Coronary artery (tissue), 2 donors: Measurements from ENCODE around the gene GALNT18.

ENCODE experiments used
- DNase-seq: peaks from one replicate; pipeline ENCODE4 v3.0.0-alpha.2; 2017; ENCODE audit warnings: low spot score
- H3K27ac ChIP-seq, 2 donors: fragments of 200-600 bp; sonication (generic); one replicate each; pipeline ENCODE4 v1.5.1; 2016 to 2019
- H3K4me3 ChIP-seq: fragments of 200-600 bp; sonication (generic); 2 replicates; pipeline ENCODE4 v1.5.1; 2016; ENCODE audit warnings: mild to moderate bottlenecking, moderate library complexity
- TF ChIP-seq, protein P1 (sequence below): fragments of 200-600 bp; sonication (generic); IDR thresholded peaks from one replicate; pipeline ENCODE4 v1.5.1; 2019; ENCODE audit warnings: antibody characterized with exemption

The GALNT18 gene

DNA sequence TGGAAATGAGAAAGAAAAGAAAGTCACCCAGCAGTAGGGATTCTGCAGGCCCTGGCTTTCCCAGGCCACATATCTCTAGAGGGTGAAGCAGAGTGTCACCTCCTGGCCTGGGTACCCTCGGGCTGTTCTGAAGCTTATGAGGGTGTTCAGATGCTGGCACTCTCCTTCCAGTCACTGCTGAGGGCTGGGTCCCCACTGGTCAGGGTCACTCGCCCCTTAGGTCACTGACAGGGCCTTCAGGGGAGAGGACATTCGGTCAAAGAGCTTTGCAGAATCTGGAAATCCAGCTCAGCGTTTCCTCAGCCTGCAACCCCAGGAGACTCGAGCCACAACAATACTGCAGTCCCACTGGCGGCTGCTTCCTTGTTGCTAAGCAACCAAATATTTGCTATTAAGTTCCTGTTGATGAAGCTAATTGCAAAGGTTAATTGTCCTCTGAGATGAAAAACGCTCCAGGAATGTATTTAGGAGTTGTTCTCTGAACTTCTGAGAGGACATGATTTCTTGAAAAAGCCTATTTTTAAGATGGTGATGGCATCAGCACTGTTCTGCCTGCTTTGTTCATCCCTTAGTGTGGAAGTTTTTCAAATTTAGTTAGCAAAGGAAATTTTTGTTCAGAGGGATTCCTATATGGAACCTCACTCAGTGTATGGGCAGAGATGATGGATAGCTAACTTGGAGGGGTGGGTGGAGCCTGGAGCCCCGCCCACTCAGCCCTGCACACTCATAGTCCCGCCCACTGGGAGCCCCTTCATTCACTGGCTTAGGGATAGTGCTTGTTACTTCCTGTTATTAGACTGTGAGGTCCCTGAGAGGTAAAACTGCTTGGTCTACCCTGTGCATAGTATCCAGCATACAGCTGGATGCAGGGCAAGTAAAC lies 378.0 kb downstream of the GALNT18 start:
- no peak for DNase-seq
- Histone ChIP-seq H3K27ac (peak overlapping the region; percentile 65 to 80), H3K4me3 (no peak overlapping the region)
- TF ChIP-seq, protein P1, sequence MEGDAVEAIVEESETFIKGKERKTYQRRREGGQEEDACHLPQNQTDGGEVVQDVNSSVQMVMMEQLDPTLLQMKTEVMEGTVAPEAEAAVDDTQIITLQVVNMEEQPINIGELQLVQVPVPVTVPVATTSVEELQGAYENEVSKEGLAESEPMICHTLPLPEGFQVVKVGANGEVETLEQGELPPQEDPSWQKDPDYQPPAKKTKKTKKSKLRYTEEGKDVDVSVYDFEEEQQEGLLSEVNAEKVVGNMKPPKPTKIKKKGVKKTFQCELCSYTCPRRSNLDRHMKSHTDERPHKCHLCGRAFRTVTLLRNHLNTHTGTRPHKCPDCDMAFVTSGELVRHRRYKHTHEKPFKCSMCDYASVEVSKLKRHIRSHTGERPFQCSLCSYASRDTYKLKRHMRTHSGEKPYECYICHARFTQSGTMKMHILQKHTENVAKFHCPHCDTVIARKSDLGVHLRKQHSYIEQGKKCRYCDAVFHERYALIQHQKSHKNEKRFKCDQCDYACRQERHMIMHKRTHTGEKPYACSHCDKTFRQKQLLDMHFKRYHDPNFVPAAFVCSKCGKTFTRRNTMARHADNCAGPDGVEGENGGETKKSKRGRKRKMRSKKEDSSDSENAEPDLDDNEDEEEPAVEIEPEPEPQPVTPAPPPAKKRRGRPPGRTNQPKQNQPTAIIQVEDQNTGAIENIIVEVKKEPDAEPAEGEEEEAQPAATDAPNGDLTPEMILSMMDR, result no peak

DNA sequence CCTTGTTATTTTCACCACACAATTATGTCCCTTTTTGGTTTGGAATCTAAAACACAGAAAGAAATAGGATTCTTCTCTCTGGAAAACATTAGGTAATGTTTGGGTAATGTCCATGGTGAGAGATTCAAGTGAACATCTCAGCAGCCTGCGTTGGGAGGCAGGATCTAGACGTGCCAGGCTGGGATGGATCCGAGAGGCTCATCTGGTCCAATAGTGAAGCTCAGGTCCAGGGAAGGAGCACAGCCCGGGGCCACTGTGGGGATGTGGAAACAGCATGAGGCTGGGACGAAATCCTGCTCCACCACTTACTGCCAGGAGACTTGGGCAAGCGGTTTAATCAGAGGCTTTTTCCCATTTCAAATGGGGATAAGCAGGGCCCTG lies 378.6 kb downstream of the GALNT18 start:
- peak overlapping the region; percentile 65 to 80 for H3K27ac ChIP-seq
- no peak overlapping the region for H3K4me3 ChIP-seq
- TF ChIP-seq, protein P1, result no peak
- peak; percentile 84 for DNase-seq

DNA sequence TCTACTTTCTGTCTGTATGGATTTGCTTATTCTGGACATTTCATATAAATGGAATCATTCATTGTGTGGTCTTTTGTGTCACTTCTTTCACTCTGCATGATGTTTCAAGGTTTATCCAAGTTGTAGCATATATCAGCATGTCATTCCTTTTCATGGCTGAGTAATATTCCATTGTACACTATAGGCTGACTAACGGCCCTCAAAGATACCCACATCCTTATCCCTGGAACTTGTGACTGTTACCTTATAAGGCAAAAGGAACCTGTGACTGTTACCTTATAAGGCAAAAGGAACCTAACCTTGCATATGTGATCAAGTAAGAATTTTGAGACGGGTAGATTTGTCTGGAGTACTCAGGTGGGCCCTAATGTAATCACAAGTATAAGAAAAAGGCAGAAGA lies 380.5 kb downstream of the GALNT18 start:
- DNase-seq, result no peak
- Histone ChIP-seq H3K4me3 (no peak overlapping the region), H3K27ac (no peak overlapping the region)
- TF ChIP-seq, protein P1, result no peak

DNA sequence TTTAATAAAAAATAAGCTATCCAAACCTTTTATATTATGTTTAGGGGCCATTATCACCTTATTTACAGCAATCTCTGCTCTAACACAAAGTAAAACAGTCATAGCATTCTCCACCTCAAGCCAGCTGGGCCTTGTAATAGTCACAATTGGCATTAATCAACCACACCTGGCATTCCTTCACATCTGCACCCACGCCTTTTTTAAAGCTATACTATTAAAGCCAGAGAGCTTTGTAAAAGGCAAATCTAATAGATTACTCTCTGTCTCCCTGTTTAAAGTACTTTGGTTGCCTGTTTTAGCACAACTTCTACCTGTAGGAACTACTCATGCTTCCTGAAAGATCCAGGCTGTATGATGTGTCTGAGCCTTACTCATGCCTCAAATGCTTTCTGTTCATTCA lies 381.8 kb downstream of the GALNT18 start:
- no peak overlapping the region for H3K4me3 ChIP-seq
- TF ChIP-seq, protein P1, result no peak
- DNase-seq, result no peak
- H3K27ac ChIP-seq, result no peak overlapping the region

DNA sequence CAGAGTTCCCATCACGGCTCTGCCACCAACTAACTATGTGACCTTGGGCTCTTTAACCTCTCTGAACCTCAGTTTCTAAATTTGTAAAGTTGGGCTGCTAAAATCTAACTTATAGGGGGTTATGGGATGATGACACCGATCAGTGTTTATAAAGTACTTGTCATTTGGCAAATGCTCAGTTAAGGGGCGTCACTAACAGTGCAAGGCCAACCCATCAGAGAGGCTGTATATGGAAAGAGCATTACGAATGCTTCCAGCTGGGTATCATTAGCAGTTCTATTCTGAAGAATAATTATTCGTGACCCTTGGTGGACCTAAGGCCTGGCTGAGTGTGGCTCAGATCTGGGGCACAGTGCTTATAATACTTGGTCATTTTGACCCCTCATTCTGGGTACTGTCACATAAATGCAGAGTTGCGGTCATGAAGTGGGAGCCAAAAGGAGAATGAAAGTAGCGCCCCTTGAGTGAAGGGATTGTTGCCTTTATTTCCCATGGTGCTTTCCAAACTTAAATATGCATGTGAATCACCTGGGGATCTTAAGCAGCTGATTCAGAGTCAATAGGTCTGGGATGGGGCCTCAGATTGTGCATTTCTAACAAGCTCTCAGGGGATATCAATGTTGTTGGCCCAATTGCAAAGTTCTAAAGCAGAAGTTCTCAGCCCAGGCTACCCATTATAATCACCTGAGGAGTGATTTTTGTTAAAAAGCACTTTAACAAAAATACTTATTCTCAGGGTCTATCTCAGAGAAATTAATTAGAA lies 384.6 kb downstream of the GALNT18 start:
- Histone ChIP-seq H3K4me3 (no peak overlapping the region), H3K27ac (no peak overlapping the region)
- TF ChIP-seq, protein P1, result no peak
- DNase-seq, result no peak

DNA sequence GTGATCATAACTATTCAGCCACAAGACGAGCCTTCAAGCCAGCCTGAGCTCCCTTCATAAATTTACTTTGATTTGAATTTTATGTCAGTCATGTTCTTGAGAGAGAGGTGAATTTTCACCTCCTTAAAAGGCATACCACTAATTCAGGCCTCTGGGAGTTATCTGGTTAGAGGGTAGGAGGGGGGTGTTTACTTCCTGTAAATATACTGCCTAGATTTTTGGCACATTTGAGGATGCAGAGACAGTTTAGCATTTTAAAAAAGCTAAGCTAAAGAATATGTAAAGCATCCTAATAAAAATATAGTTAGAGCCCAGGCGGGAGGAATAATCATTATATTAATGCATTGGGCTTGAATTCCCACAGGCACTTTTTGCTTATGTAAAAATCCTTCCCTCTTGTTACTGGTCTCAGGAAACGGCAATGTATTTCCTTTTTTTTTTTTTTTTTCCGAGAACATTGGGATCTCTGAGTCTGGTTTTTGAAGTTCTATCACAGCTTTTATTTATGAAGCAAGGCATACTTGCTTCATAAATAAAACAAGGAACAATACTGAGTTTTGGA lies 385.2 kb downstream of the GALNT18 start:
- no peak overlapping the region for H3K4me3 ChIP-seq
- no peak overlapping the region for H3K27ac ChIP-seq
- TF ChIP-seq, protein P1, result no peak
- DNase-seq, result no peak
